Endothelial cell of umbilical vein (primary cell): ENCODE data around the gene RAB20.

ENCODE experiments used
- EZH2 ChIP-seq: IDR thresholded peaks from 2 replicates; pipeline ENCODE4 v1.6.1; 2012; ENCODE audit warnings: borderline replicate concordance, low read depth, mild to moderate bottlenecking, moderate library complexity, low read length, inconsistent platforms; ENCODE audit not compliant: severe bottlenecking
- FOS ChIP-seq: IDR thresholded peaks from 2 replicates; pipeline ENCODE4 v1.6.1; 2011; ENCODE audit warnings: mild to moderate bottlenecking, low read length, moderate library complexity, borderline replicate concordance; ENCODE audit not compliant: insufficient read depth
- GATA2 ChIP-seq: IDR thresholded peaks from 2 replicates; pipeline ENCODE4 v1.7.0; 2011; ENCODE audit warnings: low read depth, mild to moderate bottlenecking, moderate library complexity, mixed read lengths, low read length; ENCODE audit not compliant: insufficient read length, insufficient read depth
- JUN ChIP-seq: IDR thresholded peaks from 2 replicates; pipeline ENCODE4 v1.6.1; 2011; ENCODE audit warnings: borderline replicate concordance, low read depth; ENCODE audit not compliant: insufficient read length, insufficient read depth
- MYC ChIP-seq: IDR thresholded peaks from one replicate; pipeline ENCODE4 v1.6.1; 2011; ENCODE audit warnings: mild to moderate bottlenecking, low read depth, low read length
- POLR2A ChIP-seq: IDR thresholded peaks from 2 replicates; pipeline ENCODE4 v1.6.1; 2012; ENCODE audit warnings: low read depth, mild to moderate bottlenecking, control low read depth, low read length
- POLR2AphosphoS5 ChIP-seq: IDR thresholded peaks from 2 replicates; pipeline ENCODE4 v1.6.1; 2012; ENCODE audit warnings: low read depth, mild to moderate bottlenecking, control low read depth, low read length, moderate library complexity; ENCODE audit not compliant: insufficient read depth
- TF ChIP-seq, protein P1 (sequence below), 2 donors: IDR thresholded peaks; 1 replicate in 1 of 2; 2 replicates in 1 of 2; pipeline ENCODE4 v1.5.1; 2011; ENCODE audit warnings: low read length in 2 of 2, mild to moderate bottlenecking in 2 of 2, moderate library complexity in 2 of 2, control low read depth in 1 of 2, inconsistent platforms in 1 of 2, low read depth in 1 of 2; ENCODE audit not compliant: insufficient read depth in 1 of 2; ENCODE audit errors: extremely low read depth in 1 of 2
- TF ChIP-seq, protein P2 (sequence below): IDR thresholded peaks from 2 replicates; pipeline ENCODE4 v1.6.1; 2011; ENCODE audit not compliant: insufficient read depth, insufficient read length

DNA sequence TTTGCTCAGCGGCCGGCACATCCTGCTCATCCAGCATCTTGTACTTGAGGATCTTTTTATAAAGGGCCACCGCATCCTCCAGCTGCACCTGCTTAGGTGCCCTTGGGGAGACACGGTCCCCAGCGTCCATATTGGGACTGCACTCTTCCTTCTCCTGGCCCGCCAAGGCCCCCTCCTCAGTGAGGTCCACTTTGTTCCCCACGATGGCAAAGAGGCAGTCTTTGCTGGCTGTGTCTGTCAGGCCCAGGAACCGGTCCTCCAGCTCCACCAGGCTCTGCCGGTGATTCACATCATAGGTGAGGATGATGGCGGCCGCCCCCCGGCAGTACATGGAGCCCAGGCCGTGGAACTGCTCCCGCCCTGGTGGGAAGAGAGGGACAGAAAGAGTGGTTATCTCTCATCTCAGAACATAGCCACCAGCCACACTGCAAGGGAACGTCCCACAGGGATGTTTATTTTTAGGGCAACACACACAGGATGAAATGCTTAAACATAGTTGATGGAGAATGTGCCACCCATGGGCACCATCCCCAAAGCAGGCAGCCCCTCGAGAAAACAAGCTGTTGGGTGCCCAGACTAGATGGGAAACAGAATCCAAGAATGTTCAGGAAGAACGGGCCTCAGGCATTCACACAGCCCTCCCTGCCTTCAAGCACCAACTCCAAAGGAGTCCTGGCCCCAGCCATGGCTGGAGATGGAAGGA, 37.5 kb downstream of the RAB20 start:
- no peak for TF ChIP-seq POLR2A
- TF ChIP-seq, protein P1, sequence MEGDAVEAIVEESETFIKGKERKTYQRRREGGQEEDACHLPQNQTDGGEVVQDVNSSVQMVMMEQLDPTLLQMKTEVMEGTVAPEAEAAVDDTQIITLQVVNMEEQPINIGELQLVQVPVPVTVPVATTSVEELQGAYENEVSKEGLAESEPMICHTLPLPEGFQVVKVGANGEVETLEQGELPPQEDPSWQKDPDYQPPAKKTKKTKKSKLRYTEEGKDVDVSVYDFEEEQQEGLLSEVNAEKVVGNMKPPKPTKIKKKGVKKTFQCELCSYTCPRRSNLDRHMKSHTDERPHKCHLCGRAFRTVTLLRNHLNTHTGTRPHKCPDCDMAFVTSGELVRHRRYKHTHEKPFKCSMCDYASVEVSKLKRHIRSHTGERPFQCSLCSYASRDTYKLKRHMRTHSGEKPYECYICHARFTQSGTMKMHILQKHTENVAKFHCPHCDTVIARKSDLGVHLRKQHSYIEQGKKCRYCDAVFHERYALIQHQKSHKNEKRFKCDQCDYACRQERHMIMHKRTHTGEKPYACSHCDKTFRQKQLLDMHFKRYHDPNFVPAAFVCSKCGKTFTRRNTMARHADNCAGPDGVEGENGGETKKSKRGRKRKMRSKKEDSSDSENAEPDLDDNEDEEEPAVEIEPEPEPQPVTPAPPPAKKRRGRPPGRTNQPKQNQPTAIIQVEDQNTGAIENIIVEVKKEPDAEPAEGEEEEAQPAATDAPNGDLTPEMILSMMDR (IDR thresholded peaks at IDR 0.05; ENCODE audit: extremely low read depth in 1 of 2, insufficient read depth in 1 of 2, low read depth in 1 of 2, low read length in 2 of 2): no peak
- TF ChIP-seq POLR2AphosphoS5: no peak
- TF ChIP-seq FOS: no peak
- no peak for TF ChIP-seq EZH2
- TF ChIP-seq GATA2: no peak
- TF ChIP-seq, protein P2, sequence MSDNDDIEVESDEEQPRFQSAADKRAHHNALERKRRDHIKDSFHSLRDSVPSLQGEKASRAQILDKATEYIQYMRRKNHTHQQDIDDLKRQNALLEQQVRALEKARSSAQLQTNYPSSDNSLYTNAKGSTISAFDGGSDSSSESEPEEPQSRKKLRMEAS: no peak
- no peak for TF ChIP-seq MYC
- TF ChIP-seq JUN: no peak
